GM04504 (cell line): ENCODE data around the gene F10.
"Not testable (repeated sequence)": the region's sequence is repeated elsewhere in the genome, so short reads cannot be mapped to it uniquely, and the experiment has no call there.

Experiments used
- DNase-seq: peaks from one replicate; pipeline ENCODE4 v3.0.0-alpha.2; 2012; ENCODE audit warnings: low read depth

F10 gene

DNA sequence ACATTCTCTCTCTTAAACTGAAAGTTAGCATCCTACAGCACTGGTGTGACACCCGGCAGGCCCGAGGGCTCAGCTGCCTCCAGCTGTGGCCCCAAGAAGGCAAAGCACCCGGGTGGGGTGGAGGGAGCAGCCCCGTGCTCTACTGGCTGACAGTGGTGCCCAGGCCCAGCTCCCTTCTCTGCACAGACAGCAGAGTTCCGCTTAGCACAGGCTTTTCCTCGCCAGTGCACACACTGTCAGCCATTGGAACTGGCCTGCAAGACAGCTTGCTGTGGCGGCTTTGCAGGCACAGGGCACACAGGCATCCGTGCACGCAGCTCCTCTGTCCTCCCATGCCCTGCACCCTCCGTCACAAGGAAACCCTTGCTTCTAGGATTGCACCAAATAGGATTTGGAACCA is 20.3 kb upstream of the F10 start:
- DNase-seq = not testable (repeated sequence)

DNA sequence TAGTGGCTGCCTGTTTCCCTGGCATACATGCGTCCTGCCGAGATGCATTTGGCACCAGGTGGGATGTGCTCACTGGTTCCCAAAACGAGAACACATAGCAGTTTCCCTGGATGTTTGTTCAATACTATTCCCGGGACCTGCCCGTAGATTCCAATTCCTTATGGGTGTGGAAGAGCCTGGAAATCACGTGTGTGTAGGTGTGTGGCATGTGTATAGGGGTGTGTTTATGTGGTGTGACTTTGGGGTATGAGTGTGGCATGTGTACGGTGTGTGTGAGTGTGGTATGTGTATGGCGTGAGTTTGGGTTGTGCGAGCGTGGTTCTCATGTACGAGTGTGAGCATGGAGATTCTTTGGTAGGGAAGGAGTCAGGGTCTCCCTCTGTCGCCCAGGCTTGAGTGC is 19.9 kb upstream of the F10 start:
- no peak for DNase-seq

- no peak for DNase-seq
These were observed 19.0 kb upstream of the F10 start for GRCh38 chr13:113103646-113104045.

GRCh38 chr13:113105032-113105920 is 17.3 kb upstream of the F10 start, which contains the start of gene F7:
TSS of gene F7 (plus strand) at chr13:113105791. CDS start at chr13:113105842, 51 bp downstream.
- DNase-seq = no peak

GRCh38 chr13:113105921-113106452 is 16.6 kb upstream of the F10 start:
- DNase-seq = no peak

GRCh38 chr13:113106711-113107351 is 15.8 kb upstream of the F10 start:
- DNase-seq = no peak

DNA sequence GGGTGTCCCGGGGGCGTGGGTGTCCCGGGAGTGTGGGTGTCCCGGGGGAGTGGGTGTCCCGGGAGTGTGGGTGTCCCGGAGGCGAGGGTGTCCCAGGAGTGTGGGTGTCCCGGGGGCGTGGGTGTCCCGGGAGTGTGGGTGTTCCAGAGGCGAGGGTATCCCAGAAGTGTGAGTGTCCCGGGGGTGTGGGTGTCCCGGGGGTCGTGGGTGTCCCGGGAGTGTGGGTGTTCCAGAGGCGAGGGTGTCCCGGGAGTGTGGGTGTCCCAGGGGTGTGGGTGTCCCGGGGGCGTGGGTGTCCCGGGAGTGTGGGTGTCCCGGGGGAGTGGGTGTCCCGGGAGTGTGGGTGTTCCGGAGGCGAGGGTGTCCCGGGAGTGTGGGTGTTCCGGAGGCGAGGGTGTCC is 14.1 kb upstream of the F10 start:
- not testable (repeated sequence) for DNase-seq

- DNase-seq = no peak
These were observed 13.2 kb upstream of the F10 start for GRCh38 chr13:113109151-113110047.

DNA sequence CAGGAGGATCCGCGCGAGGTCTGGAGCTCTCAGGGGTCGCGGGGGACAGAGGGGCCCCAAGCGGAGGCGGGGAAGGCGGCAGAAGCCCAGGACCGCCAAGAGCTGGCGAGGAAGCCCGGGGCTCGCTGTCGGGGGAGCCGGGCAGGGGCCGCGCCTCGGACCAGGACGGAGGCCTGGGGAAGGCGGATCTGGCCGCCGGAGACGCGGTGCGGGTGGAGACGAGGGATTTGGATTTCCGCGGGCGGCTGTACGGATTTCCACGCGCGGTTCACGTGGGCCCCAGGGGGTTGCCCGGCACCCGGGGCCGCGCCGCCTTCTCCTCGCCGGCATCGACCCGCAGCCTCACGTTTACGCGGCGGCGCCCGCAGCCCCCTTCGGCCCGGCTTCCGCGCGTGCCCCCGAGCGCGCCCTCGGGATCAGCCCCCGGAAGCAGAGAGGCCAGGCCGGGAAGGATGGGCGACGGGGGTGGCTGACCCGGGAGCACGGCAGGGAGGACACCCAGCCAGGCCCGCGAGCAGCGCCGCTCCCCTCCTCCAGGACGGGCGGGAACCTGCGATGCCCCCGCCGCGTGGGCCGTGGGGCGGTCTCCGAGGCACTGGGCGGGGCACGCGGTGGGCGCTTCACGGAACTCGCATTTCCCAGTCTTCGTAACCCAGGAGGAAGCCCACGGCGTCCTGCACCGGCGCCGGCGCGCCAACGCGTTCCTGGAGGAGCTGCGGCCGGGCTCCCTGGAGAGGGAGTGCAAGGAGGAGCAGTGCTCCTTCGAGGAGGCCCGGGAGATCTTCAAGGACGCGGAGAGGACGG is 12.3 kb upstream of the F10 start:
- no peak for DNase-seq

- DNase-seq = no peak
These were observed 11.7 kb upstream of the F10 start for GRCh38 chr13:113110852-113111315.

DNA sequence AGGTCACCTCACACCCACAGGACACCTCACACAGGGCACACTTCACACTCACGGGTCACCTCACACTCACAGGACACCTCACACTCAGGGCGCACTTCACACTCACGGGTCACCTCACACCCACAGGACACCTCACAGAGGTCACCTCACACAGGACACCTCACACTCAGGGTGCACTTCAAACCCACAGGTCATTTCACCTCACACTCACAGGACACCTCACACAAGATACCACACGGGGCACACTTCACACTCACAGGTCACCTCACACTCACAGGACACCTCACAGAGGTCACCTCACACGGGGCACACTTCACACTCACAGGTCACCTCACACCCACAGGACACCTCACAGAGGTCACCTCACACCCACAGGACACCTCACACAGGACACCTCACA is 10.8 kb upstream of the F10 start:
- DNase-seq = not testable (repeated sequence)

DNA sequence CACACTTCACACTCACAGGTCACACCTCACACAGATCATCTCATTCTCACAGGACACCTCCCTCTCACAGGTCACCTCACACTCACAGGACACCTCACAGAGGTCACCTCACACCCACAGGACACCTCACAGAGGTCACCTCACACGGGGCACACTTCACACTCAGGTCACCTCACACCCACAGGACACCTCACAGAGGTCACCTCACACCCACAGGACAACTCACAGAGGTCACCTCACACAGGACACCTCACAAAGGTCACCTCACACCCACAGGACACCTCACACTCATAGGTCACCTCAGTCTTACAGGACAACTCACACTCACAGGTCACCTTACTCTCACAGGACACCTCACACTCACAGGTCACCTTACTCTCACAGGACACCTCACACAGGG is 10.1 kb upstream of the F10 start:
- not testable (repeated sequence) for DNase-seq

DNA sequence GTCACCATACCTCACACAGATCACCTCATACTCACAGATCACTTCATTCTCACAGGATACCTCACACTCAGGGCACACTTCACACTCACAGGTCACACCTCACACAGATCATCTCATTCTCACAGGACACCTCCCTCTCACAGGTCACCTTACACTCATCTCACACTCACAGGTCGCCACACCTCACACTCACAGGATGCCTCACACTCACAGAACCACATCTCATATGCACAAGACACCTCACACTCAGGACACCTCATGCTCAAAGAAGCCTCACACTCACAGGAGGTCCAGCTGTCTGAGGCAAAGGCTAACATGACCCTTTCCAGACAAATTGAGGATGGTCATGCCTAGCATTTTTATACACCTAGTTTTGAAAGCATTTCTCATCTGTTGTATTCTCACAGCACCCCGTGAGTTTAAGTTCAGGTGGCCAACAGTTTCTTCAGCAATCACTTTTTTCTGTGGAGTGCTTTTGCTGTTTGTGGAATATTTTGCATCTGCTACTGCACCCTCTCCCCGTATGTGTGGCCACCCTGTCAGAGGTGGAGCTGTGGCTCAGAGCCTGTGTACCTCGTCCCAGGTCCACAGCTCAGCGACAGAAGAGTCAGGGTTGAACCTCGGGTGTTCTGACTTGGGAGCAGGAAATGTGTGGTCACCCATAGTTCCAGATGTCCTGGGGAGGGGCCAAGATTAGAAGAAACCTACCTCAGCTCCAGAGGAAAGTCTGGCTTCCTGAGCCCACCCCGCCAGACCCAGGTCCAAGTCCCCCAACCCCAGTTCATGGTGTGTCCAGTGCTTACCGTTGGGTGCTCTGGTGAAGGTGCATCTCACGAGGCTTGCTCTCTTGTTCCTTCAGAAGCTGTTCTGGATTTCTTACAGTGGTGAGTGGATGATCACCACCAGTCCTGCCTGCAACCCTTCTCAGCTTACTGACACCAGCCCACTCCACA is 9.4 kb upstream of the F10 start:
- no peak for DNase-seq

- DNase-seq = no peak
These were observed 8.7 kb upstream of the F10 start for GRCh38 chr13:113113846-113114271.

DNA sequence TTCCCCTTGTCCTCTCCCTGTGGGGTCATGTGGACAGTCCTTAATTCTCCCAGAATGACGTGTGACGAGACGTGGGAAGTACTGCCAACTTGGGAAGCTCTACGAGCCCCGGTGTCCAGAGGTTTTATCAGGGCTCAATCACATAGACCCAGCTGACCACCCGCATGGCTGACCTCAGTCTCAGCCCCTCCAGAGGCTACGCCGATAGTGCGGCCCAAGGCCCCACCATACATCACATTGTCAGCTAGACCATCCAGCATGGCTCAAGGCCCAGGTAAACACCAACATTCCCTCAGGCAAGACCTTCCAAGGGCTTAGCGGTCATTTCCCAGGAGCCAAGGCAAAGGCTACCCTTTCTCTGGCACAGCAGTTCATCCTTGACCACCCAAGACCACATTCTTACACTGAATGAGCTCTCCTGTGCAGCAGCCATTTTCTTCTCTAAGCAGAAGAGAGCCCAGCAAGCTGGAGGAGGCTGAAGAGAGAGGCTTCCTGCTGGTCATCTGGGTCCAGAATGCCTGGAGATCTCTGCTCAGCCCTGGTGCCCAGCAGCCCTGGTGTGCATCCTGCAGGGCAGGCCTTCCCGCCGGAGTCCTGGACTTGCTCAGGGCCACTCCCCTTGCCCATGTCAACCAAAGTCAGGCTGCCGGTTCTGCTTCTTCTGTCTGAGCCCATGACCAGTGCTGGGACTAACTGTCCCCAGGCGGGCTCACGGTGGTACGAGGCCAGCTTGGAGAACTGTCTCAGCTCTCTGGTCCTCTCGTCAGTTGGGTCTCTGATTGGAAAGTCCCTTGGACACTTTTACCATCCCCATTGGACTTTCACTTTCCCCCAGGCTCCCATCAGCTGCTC is 7.9 kb upstream of the F10 start:
- no peak for DNase-seq

DNA sequence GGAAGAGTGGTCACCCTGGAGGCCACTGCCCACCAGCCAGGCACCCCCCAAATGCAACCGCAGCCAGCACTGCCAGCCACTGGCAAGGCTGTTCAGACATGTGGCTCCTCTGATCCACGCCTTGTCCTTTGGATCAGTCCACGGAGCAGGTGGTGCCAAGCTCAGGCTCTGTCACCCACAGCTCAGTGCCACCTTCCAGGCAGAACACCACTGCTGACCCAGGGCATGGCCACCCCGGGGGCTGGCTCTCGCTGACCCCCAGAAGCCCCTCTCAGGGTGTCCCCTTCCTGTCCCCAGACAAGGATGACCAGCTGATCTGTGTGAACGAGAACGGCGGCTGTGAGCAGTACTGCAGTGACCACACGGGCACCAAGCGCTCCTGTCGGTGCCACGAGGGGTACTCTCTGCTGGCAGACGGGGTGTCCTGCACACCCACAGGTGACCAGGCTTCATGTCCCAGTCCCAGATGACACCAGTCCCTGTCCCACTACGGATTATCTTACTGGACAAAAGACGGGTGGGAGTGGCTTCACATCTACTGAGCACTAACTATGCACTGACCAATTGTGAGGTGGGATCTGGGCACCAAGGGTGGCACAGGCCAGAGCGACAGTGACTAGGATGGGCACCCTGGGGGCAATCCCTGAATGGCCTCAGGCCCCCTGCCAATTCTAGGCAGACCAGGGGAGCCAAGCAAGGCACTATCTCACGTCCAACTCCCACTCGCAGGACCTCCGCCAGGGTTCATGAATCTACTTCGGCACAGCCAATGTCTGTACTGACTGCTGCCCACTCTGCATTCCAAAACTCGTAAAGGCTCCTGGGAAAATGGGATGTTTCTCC is 7.0 kb upstream of the F10 start:
- no peak for DNase-seq

DNA sequence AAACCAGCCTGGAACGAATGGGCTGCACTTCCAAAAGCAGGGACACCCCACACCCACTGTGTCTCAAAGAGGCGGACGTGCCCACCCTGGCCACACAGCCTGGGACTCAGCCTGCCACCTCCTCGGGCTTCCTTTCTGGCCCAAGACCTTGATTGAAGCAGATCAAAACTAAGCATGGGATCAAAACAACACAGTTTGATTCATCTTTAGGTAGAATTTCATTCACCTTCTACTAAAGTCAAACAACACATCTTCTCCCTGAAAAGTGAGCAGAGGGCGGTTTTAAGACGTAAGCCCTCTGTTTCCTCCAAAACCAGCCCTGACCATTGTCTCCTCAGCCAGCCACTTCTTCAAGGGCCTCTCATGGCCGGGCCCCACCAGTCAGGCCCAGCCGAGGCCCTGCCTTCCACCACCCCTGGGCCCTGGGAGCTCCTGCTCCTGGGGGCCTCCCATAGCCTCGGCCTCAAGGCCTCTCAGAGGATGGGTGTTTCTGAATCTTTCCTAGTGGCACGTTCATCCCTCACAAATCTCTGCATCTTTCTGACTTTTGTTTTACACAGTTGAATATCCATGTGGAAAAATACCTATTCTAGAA is 6.3 kb upstream of the F10 start:
- no peak for DNase-seq

- DNase-seq = no peak
These were observed 5.7 kb upstream of the F10 start for GRCh38 chr13:113116871-113117271.
